Psoas muscle (tissue), 8 donors: ENCODE results near the gene SETD1B. TPM values are rescaled to one million over a fixed set of nuclear protein-coding genes. Genes with fewer than 3 reads are reported as not detected.
"Not testable (repeated sequence)": the region's sequence is repeated elsewhere in the genome, so short reads cannot be mapped to it uniquely, and the experiment has no call there.

ENCODE experiments used
- ATAC-seq, 4 donors: fragments of 200-7000 bp; cut with Tn5 transposase; one replicate each; pipeline ENCODE4 v1.9.1; 2020; ENCODE audit warnings: moderate library complexity in 3 of 4, mild to moderate bottlenecking in 2 of 4
- DNase-seq, 2 donors: peaks; one replicate each; pipeline ENCODE4 v3.0.0-alpha.2; 2020
- H3K27ac ChIP-seq: fragments of 200-600 bp; one replicate; pipeline ENCODE4 v1.8.0; 2022
- H3K27me3 ChIP-seq, 3 donors: fragments of 200-600 bp in 1 of 3; one replicate each; pipeline versions ENCODE4 v1.6.1 to v1.8.0; 2013 to 2022; ENCODE audit warnings: low read length in 2 of 3, mild to moderate bottlenecking in 2 of 3, moderate library complexity in 1 of 3; ENCODE audit not compliant: insufficient read depth in 3 of 3
- H3K36me3 ChIP-seq, 2 donors: fragments of 200-600 bp in 1 of 2; one replicate each; pipeline versions ENCODE4 v1.6.1 to v1.8.0; 2013 to 2022; ENCODE audit warnings: low read depth in 1 of 2, mild to moderate bottlenecking in 1 of 2, moderate library complexity in 1 of 2; ENCODE audit not compliant: insufficient read depth in 1 of 2
- H3K4me1 ChIP-seq: fragments of 200-600 bp; one replicate; pipeline ENCODE4 v1.8.0; 2022
- H3K4me3 ChIP-seq: fragments of 200-600 bp; one replicate; pipeline ENCODE4 v1.8.0; 2022; ENCODE audit warnings: mild to moderate bottlenecking
- H3K9me3 ChIP-seq: fragments of 200-600 bp; one replicate; pipeline ENCODE4 v1.8.0; 2022
- WGBS, 3 donors: extraction: QIAGEN DNeasy Blood & Tissue Kit; methylation state at CpG; one replicate each; pipeline versions ENCODE4 v1.1.6 to v1.1.7; 2013; 5-methylcytosine and 5-hydroxymethylcytosine counted together
- intact Hi-C, 2 donors: fragments of 100-400 bp; cut with DNase I; formaldehyde crosslinking; loops; one replicate each; pipeline versions ENCODE4 v1.11.0 to v1.14.2; 2022
- polyA plus RNA-seq, 3 donors: library from polyadenylated mRNA; stranded (reverse); fragments of 200-250 nt; gene quantifications; one replicate each; pipeline ENCODE4 v1.2.3, GENCODE V29; 2013
- total RNA-seq, 4 donors: library from RNA; stranded (reverse); fragmentation: NEBNext Ultra II Directional in 2 of 4; extraction: Animal tissue kit (Norgen Biotek cat#: 25700) in 2 of 4; gene quantifications; one replicate each; pipeline versions ENCODE4 v1.2.1 to v1.2.4, GENCODE V29; 2021 to 2023
- TF ChIP-seq, protein P1 (sequence below): fragments of 200-600 bp; IDR thresholded peaks from one replicate; pipeline ENCODE4 v1.8.0; 2022; ENCODE audit warnings: antibody characterized with exemption
- donor health status: healthy with polysubstance abuse.
- donor health status: DM: no; HTN: no; CAD: no; lungs with moderate emphysema.
- donor health status: Bipolar disorder and iron deficiency.
- donor health status: healthy.
- donor health status: DM: yes; HTN: yes; CAD: no.
- donor health status: DM: no; HTN: no; CAD: no.
- donor health status: DM: no; HTN: no; CAD: no.
- donor health status: DM: yes; HTN: yes; CAD: no.

The SETD1B gene
- total and polyA plus RNA-seq, 7 donors = 2.8 to 13.0 (median 9.2) TPM

DNA sequence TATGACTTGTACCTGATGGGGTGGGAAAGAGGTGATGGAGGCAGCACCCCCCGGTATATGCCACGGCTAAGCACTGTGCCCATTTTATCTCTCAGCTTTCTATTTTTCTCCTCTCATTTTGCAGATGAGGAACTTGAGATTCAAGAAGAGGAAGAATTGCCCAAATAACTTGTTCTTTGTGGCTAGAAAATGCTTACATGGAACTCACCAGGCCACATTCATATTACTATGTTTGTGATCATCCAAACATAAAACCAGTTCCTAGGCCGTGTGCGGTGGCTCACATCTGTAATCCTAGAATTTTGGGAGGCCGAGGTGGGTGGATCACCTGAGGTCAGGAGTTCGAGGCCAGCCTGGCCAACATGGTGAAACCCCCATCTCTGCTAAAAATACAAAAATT, 70.3 kb downstream of the SETD1B start:
- H3K4me3 ChIP-seq = no peak overlapping the region
- ATAC-seq (no peak), DNase-seq (no peak)
- intact Hi-C loops = no loop called here
- H3K9me3 ChIP-seq = no peaks in the 10 kb centered on the region
- no peaks in the 10 kb centered on the region for H3K4me1 ChIP-seq
- TF ChIP-seq, protein P1, sequence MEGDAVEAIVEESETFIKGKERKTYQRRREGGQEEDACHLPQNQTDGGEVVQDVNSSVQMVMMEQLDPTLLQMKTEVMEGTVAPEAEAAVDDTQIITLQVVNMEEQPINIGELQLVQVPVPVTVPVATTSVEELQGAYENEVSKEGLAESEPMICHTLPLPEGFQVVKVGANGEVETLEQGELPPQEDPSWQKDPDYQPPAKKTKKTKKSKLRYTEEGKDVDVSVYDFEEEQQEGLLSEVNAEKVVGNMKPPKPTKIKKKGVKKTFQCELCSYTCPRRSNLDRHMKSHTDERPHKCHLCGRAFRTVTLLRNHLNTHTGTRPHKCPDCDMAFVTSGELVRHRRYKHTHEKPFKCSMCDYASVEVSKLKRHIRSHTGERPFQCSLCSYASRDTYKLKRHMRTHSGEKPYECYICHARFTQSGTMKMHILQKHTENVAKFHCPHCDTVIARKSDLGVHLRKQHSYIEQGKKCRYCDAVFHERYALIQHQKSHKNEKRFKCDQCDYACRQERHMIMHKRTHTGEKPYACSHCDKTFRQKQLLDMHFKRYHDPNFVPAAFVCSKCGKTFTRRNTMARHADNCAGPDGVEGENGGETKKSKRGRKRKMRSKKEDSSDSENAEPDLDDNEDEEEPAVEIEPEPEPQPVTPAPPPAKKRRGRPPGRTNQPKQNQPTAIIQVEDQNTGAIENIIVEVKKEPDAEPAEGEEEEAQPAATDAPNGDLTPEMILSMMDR = no peak
- H3K27ac ChIP-seq = no peak overlapping the region
- no peaks in the 10 kb centered on the region for H3K27me3 ChIP-seq
- H3K36me3 ChIP-seq = no peaks in the 10 kb centered on the region
- 86 to 91% (median 89%) methylated on average over 6 of the region's 6 CpGs for WGBS, 3 donors

DNA sequence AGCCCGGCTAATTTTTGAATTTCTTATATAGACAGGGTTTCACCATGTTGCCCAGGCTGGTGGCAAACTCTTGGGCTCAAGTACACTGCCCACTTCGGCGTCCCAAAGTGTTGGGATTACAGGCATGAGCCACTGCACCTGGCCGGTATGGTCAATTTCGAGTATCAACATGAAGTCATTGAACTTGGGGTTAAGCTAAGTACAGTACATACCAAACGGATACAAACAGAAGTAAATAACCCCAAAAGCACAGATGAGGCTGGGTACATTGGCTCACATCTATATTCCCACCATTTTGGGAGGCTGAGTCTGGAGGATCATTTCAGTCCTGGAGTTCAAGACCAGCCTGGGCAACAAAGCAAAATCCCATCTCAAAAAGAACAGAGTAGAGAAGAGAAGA, 71.8 kb downstream of the SETD1B start:
- Histone ChIP-seq H3K9me3 (no peaks in the 10 kb centered on the region), H3K27me3 (no peaks in the 10 kb centered on the region), H3K36me3 (no peaks in the 10 kb centered on the region), H3K4me1 (no peaks in the 10 kb centered on the region), H3K27ac (no peak overlapping the region), H3K4me3 (no peak overlapping the region)
- TF ChIP-seq, protein P1 = no peak
- DNase-seq = no peak
- intact Hi-C loops = no loop called here
- 80% methylated on average over 6 of the region's 6 CpGs for WGBS, 3 donors
- no peak for ATAC-seq

DNA sequence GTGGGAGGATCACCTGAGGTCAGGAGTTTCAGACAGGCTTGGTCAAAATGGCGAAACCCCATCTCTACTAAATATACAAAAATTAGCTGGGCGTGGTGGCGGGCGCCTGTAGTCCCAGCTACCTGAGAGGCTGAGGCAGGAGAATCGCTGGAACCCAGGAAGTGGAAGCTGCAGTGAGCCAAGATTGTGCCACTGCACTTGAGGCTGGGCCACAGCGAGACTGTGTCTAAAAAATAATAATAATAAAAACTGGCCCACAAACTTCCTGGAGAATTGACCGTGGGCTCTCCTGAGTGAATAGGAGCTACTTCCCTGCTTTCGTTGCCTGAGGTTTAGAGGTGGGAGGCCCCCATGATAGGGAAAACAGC, 72.3 kb downstream of the SETD1B start:
- intact Hi-C loops, H3K27ac ChIP-seq, H3K27me3 ChIP-seq, H3K36me3 ChIP-seq, H3K4me1 ChIP-seq, H3K4me3 ChIP-seq, H3K9me3 ChIP-seq, DNase-seq, ATAC-seq: not testable (repeated sequence)
- WGBS, 3 donors = 87 to 89% (median 88%) methylated on average over 8 of the region's 8 CpGs

Other genes with a start within 250 kb of the SETD1B start
- gene KDM2B, start 223.0 kb upstream of the SETD1B start, total RNA-seq = 10 to 100 TPM in 3 of 4 donors, 1 to 10 TPM in 1; 7.5 to 11.5 (median 10.5) TPM
- 1 to 10 TPM; 6.3 to 9.9 (median 6.7) TPM for gene KDM2B, start 223.0 kb upstream of the SETD1B start, polyA plus RNA-seq
- gene ORAI1, start 177.5 kb upstream of the SETD1B start, total RNA-seq = 10 to 100 TPM; 17.9 to 34.2 (median 30.2) TPM
- gene ORAI1, start 177.5 kb upstream of the SETD1B start, polyA plus RNA-seq = 10 to 100 TPM; 23.2 to 75.5 (median 26.0) TPM
- not detected for gene MORN3, start 134.4 kb upstream of the SETD1B start, total RNA-seq
- under 1 TPM in 2 of 3 donors, not detected in 1; under 0.01 to 0.12 TPM for gene MORN3, start 134.4 kb upstream of the SETD1B start, polyA plus RNA-seq
- 10 to 100 TPM; 11.4 to 21.2 (median 15.5) TPM for gene TMEM120B, start 91.3 kb upstream of the SETD1B start, total RNA-seq
- gene TMEM120B, start 91.3 kb upstream of the SETD1B start, polyA plus RNA-seq = 10 to 100 TPM; 11.0 to 29.7 (median 12.7) TPM
- 1 to 10 TPM; 3.3 to 4.8 (median 3.9) TPM for gene RHOF, start 10.3 kb upstream of the SETD1B start, total RNA-seq
- gene RHOF, start 10.3 kb upstream of the SETD1B start, polyA plus RNA-seq = 1 to 10 TPM; 1.4 to 4.3 (median 1.6) TPM
- gene HPD, start 54.9 kb downstream of the SETD1B start, total RNA-seq = 1 to 10 TPM; 1.1 to 3.3 (median 3.0) TPM
- 1 to 10 TPM in 1 of 3 donors, under 1 TPM in 2; 0.67 to 1.6 (median 0.70) TPM for gene HPD, start 54.9 kb downstream of the SETD1B start, polyA plus RNA-seq
- 10 to 100 TPM; 20.1 to 34.0 (median 25.5) TPM for gene PSMD9, start 84.8 kb downstream of the SETD1B start, total RNA-seq
- gene PSMD9, start 84.8 kb downstream of the SETD1B start, polyA plus RNA-seq = 100 to 1,000 TPM in 1 of 3 donors, 10 to 100 TPM in 2; 50.9 to 131 (median 57.5) TPM
- gene CFAP251, start 114.6 kb downstream of the SETD1B start, total RNA-seq = under 1 TPM; 0.36 to 0.66 (median 0.63) TPM
- under 1 TPM; 0.39 to 0.79 (median 0.79) TPM for gene CFAP251, start 114.6 kb downstream of the SETD1B start, polyA plus RNA-seq
- 10 to 100 TPM; 11.3 to 14.3 (median 12.5) TPM for gene BCL7A, start 217.9 kb downstream of the SETD1B start, total RNA-seq
- gene BCL7A, start 217.9 kb downstream of the SETD1B start, polyA plus RNA-seq = 1 to 10 TPM; 3.6 to 8.1 (median 6.5) TPM